Left renal pelvis (tissue), 4 donors: ENCODE measurements around the gene FSIP1. TPM values are rescaled to one million over a fixed set of nuclear protein-coding genes. Genes with fewer than 3 reads are reported as not detected.

ENCODE experiments used
- DNase-seq, 4 donors: peaks; one replicate each; pipeline ENCODE4 v3.0.0-alpha.2; 2013; ENCODE audit warnings: low read depth in 4 of 4, low spot score in 3 of 4
- polyA plus RNA-seq, 4 donors: library from polyadenylated mRNA; unstranded; fragments of 120-200 nt; gene quantifications; one replicate each; pipeline ENCODE4 v1.2.1, GENCODE V29; 2013; ENCODE audit not compliant: insufficient read length in 4 of 4

Gene FSIP1
- polyA plus RNA-seq, 4 donors = 0.26 to 4.0 (median 1.8) TPM

DNA sequence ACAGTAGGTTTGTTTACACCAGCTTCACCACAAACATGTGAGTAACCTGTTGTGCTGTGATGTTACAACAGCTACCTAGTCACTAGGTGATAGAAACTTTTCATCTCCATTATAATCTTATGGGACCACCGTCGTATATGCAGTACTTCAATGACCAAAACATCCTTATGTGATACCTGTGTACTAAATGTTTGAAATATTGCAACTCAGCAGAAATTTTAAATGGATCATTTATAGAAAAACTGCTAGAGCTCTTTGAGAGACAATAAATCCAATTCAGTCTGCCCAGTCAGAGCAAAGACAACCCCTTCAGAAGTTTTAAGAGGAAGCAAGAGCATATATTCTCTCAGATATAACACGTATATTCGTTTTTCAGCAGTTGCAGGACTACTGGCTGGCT is 128.3 kb downstream of the FSIP1 start:
- no peak for DNase-seq

DNA sequence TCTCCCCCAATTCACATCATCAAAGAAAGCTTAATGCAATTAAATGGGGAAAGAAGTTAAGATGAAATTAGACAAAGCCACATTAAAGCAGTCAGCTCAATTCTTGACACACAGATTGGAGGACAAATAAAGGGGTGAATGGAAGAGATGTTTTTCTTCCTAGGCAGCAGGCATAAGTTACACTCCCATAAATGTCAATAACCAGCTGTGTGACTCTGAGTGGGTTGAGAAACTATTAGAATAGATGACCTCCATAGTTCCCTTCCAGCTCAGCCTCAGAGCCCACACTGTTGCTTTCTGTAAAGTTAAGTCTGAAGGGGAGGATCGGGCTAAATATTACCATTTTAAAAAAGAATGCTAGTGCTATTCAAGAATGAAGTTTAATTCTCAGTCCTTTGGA is 130.8 kb downstream of the FSIP1 start:
- DNase-seq = no peak

DNA sequence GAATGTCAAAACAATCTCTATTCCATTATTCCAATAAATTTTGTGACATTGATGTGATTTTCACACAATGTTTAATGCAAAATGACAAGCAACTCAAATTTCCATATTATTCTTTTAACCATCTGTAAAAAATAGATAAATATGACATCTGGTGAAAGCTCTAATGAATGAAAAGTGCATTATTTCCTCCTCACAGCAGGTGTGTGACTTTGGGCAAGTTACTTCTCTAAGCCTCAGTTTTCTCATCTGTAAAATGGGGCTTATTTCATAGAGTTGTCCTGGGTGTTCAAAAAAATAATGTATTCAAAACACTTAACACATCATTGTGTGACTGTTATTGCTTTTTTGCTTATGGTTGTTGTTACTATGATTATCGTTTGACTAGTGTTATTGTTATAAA is 131.3 kb downstream of the FSIP1 start:
- DNase-seq = no peak

DNA sequence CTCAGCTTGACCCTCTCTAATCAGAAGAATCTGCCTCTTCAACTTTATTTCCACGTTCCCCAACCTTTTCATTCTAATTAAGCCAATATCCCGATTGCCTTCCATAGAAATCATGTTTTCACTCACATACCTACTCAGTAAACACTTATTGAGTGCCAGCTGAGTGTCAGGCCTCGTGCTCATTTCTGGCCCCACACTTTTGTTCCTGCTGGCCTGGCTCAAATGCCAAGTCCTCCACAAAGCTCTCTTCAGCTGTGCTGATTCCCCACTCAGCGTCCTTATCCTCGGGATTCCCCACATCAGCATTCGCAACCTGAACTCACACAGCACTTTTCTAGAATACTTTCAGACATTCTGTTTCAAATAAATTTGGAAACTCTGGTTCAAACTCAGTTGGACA is 132.9 kb downstream of the FSIP1 start:
- no peak for DNase-seq

- DNase-seq = no peak
These were observed 136.2 kb downstream of the FSIP1 start for GRCh38 chr15:39646425-39646824.

DNA sequence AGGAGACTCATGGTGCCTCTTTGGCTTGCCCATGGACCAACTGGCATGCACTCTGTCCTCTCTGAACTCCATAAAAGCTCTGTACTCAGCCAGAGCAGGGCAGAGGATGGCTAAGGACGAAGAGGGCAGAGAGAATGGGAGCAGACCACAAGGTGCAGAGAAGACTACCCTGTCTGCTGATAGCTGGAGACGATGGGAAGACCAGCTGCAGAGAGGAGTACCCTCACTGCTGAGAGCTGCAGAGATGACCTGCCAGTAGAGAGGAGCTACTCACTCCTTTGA is 136.7 kb downstream of the FSIP1 start:
- DNase-seq = no peak

- DNase-seq = no peak
These were observed 137.3 kb downstream of the FSIP1 start for GRCh38 chr15:39645138-39645975.

GRCh38 chr15:39644136-39644535 is 138.5 kb downstream of the FSIP1 start:
- no peak for DNase-seq

GRCh38 chr15:39643727-39644126 is 138.9 kb downstream of the FSIP1 start:
- no peak for DNase-seq

- no peak for DNase-seq
These were observed 140.5 kb downstream of the FSIP1 start for GRCh38 chr15:39642011-39642640.

DNA sequence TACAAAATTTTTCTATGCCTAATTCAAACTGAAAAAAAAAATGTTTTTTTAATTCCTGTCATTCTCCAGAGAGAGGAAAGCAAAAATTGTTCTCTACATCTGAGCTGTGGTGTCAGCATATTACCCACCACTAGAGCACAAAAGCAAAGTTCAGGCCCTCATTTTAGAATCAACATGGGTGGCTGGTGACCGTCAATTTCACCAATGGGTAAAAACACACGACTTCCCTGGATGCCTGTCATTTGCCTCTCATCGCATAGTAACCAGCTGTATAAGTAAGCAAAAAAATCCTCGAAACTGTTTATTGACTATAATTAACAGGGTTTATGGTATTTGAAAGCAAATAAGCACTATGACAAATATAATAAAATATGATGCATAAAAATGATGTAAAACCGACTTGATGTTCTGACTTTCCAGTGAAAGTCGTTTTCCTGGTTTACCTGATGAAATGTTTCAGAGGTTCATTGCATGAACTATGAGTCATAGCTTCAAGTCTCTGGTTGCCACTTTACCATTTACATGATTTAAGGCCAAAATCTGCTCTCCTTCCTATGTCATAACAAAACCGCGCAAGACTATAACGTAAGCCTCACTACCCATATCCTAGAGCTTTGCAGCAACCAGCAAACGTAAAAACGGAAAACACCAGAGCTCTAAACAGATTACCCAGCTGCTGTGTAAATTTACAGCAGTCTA is 141.3 kb downstream of the FSIP1 start:
- DNase-seq = no peak

DNA sequence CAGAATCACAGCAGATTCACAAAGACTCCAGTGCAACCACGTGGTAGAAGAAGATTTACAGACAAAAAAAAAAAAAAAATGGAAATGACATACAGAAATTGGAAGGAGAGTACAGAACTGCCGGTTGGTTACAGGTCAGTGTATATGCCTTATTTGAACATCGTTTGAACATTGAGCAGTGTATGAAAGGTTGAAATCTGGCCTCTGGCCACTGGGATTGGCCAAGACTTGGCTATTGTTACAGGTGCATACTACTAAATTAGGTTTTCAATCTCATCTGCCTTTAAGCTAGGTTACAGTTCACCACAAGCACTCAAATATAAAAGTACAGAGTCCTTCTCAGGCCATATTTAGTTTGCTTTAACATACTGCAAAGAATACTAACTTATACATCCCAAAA is 142.0 kb downstream of the FSIP1 start:
- no peak for DNase-seq

DNA sequence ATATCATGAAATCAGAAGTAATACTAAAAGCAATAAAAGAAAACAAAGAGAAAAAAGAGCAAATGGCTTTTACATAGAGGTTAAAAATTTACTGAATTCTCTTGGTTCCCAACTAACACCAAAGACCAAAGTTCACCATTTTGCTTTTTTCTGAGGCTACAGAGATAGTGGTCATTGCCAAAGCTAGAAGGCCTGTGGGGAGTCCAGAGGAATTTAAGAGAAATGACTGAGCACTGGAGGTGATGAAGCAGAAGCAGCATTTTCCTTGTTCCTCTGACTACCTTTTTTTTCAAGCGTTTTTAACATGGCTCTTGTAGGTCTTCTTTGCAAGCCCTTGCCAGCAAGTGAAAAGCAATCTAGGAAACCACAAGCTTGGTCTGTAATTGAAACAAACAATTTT is 143.6 kb downstream of the FSIP1 start:
- no peak for DNase-seq

- no peak for DNase-seq
These were observed 144.6 kb downstream of the FSIP1 start for GRCh38 chr15:39638041-39638440.

DNA sequence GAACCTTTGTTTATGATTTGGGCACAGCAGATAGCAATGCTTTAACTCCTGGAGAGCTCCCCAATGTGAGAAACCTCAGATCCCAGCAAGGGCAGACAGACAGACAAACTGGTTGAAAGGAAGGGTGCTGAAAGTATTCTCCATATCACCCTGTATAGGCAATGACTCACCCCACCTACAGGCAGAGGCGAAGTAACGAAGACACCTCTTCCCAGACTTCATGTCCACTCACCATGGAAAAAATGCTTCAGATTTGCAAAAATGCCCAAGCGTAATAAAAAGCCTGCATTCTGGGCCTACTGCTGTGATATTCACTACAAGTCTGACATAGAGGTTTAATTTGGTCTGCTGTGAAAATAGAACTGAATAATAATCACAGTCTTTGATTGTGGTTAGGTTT is 151.3 kb downstream of the FSIP1 start:
- DNase-seq = no peak

DNA sequence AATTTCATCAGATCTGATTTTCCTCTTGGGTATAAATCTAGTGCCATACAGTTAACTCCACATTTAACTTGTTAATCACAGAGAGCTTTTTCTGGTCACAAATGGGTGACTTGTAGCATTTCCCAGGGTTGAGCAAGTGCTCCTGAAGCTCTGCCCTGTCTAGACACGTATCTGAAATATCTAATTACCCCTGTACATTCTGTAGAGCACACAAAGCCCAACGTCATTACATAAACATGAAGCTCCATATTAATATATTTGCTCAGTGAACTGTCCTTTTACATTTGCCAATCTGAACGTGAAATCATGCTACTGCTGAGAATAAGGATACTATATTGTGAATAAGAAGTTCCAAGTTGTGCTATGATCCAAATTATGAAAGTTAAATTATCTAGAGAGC is 152.7 kb downstream of the FSIP1 start:
- no peak for DNase-seq

DNA sequence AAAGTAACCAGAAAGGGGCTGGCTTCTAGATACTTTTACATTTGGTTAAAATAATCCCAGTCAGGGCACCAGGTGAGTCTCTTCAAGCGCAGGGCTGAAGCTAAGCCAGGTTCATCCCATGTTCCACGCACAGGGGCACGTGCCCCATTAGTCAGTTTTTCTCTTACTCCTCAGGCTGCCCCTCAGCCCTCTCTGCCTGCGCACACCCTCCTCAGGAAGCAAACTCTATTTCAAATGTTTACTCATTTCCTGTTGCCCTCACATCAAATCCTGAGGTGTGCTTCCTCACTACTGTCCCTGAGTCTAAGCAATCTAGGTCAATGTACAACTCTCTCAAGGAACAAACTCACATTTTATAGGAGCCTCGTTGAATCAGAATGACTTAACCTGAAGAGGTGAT is 153.3 kb downstream of the FSIP1 start:
- no peak for DNase-seq

DNA sequence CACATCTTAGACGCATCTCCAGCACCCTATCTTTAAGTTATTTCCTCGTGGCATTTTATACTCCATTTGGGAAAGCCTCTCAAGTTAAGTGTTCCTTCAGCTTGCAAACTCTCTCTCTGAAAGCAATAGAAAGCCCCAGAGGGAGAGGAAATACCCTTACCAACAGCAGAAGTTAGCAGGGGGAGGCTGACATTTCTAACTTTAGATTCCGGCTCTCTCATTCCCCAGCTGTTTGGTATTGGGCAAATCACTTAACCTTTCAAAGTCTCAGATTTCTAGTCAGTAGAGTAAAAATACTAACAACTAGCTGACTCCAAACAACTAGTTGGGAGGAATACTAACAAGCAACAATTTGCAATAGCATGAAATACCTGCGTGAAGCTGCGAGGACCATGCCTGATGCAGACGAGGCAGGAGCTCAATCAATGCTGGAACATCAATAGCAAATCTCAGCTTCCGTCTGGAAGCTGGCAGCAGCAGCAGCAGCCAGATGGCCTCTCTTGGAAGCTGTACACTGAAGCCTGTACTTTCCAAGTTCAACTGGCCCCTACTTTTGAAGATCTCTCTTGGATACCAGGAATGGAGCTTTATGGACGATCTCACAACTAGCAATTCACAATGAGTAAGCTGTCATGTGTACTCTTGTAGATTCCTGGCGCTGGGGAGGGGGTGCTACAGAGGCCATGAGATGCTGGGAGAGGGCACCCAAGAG is 153.9 kb downstream of the FSIP1 start:
- no peak for DNase-seq

- no peak for DNase-seq
These were observed 154.5 kb downstream of the FSIP1 start for GRCh38 chr15:39628144-39628508.

- DNase-seq = no peak
These were observed 155.0 kb downstream of the FSIP1 start for GRCh38 chr15:39627451-39628143.

DNA sequence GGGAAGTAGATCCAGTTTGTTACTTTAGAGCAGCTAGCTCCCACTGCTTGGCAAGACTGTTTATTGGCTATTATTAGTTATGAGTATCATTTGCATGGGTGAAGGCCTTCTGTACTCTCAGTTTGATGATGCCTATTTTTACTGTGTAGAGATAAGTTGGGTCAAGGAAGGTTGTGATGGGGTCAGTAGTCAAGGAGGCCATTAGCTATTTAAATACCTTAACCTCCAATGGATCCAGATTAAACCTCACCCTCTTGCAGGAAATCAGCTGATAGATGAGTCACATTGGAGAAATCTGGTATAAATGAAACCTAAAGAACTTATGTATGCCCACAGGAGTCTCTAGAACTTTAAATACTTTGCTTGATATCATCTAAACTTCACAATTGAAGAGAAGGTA is 156.8 kb downstream of the FSIP1 start:
- no peak for DNase-seq
